ENCODE data around the gene PCDHGB4.
A peak's percentile ranks its signal among the peaks of the same experiment; 100 is the strongest.

The PCDHGB4 gene

GRCh38 chr5:141356950-141357349 lies 30.5 kb upstream of the PCDHGB4 start:
- DNase-seq (ENCODE audit: low read depth in 2 of 2): no peak
- no peak for TF ChIP-seq CTCF (IDR thresholded peaks at IDR 0.05; ENCODE audit: low read depth, low read length)
- H3K4me3 ChIP-seq (replicated peaks in 1 of 2; ENCODE audit: low read depth in 2 of 2, low read length in 2 of 2): no peak overlapping the region

- DNase-seq (ENCODE audit: low read depth in 2 of 2): peak; percentile 47 to 70
- peak within 1 kb of the TSS; percentile 9 to 43 for H3K4me3 ChIP-seq (replicated peaks in 1 of 2; ENCODE audit: low read depth in 2 of 2, low read length in 2 of 2)
Measured at GRCh38 chr5:141359790-141360426, 27.6 kb upstream of the PCDHGB4 start, which contains the start of gene PCDHGB2. PCDHGB2 (plus strand) TSS chr5:141359994; CDS start chr5:141360136, 142 bp downstream.

GRCh38 chr5:141360685-141361084 lies 26.8 kb upstream of the PCDHGB4 start:
- TF ChIP-seq CTCF (IDR thresholded peaks at IDR 0.05; ENCODE audit: low read depth, low read length): no peak
- no peak overlapping the region for H3K4me3 ChIP-seq (replicated peaks in 1 of 2; ENCODE audit: low read depth in 2 of 2, low read length in 2 of 2)
- DNase-seq (ENCODE audit: low read depth in 2 of 2): no peak

More at GRCh38 chr5:141359790-141360426, 27.6 kb upstream of the PCDHGB4 start, which contains the start of gene PCDHGB2:
- peak; percentile 35 for TF ChIP-seq CTCF (IDR thresholded peaks at IDR 0.05; ENCODE audit: low read depth, low read length)

GRCh38 chr5:141362719-141363118 lies 24.8 kb upstream of the PCDHGB4 start:
- DNase-seq (ENCODE audit: low read depth in 2 of 2): no peak
- H3K4me3 ChIP-seq (replicated peaks in 1 of 2; ENCODE audit: low read depth in 2 of 2, low read length in 2 of 2): no peak overlapping the region
- TF ChIP-seq CTCF (IDR thresholded peaks at IDR 0.05; ENCODE audit: low read depth, low read length): no peak

GRCh38 chr5:141363952-141364660 lies 23.4 kb upstream of the PCDHGB4 start, which contains the start of gene PCDHGA5:
PCDHGA5 (plus strand) TSS chr5:141364162; CDS start chr5:141364331, 169 bp downstream.
- peak; percentile 22 to 38 for DNase-seq (ENCODE audit: low read depth in 2 of 2)
- no peak for TF ChIP-seq CTCF (IDR thresholded peaks at IDR 0.05; ENCODE audit: low read depth, low read length)
- peak within 1 kb of the TSS; percentile 9 to 24 for H3K4me3 ChIP-seq (replicated peaks in 1 of 2; ENCODE audit: low read depth in 2 of 2, low read length in 2 of 2)

GRCh38 chr5:141366016-141366896 lies 21.2 kb upstream of the PCDHGB4 start:
- TF ChIP-seq CTCF (IDR thresholded peaks at IDR 0.05; ENCODE audit: low read depth, low read length): no peak
- DNase-seq (ENCODE audit: low read depth in 2 of 2): no peak
- H3K4me3 ChIP-seq (replicated peaks in 1 of 2; ENCODE audit: low read depth in 2 of 2, low read length in 2 of 2): no peak overlapping the region
